ENCODE data around the gene FKRP. TPM values are rescaled to one million over a fixed set of nuclear protein-coding genes. Genes with fewer than 3 reads are reported as not detected.
"Not testable (repeated sequence)": the region's sequence is repeated elsewhere in the genome, so short reads cannot be mapped to it uniquely, and the experiment has no call there.

FKRP gene
- total RNA-seq, 1 donor: 12.4 TPM

GRCh38 chr19:46789371-46789770 lies 43.5 kb downstream of the FKRP start:
- Histone ChIP-seq H3K4me1 (ENCODE audit: insufficient read depth, low read length) (peaks cover 46% of the 10 kb centered on the region), H3K4me3 (ENCODE audit: low read length) (no peak overlapping the region), H3K27me3 (ENCODE audit: insufficient read depth, low read length) (no peaks in the 10 kb centered on the region), H3K9me3 (ENCODE audit: low read depth, low read length) (no peaks in the 10 kb centered on the region)

GRCh38 chr19:46791944-46792343 lies 46.1 kb downstream of the FKRP start:
- peaks cover 20% of the 10 kb centered on the region for H3K4me1 ChIP-seq (ENCODE audit: insufficient read depth, low read length)
- H3K9me3 ChIP-seq (ENCODE audit: low read depth, low read length): no peaks in the 10 kb centered on the region
- no peak overlapping the region for H3K4me3 ChIP-seq (ENCODE audit: low read length)
- H3K27me3 ChIP-seq (ENCODE audit: insufficient read depth, low read length): no peaks in the 10 kb centered on the region

DNA sequence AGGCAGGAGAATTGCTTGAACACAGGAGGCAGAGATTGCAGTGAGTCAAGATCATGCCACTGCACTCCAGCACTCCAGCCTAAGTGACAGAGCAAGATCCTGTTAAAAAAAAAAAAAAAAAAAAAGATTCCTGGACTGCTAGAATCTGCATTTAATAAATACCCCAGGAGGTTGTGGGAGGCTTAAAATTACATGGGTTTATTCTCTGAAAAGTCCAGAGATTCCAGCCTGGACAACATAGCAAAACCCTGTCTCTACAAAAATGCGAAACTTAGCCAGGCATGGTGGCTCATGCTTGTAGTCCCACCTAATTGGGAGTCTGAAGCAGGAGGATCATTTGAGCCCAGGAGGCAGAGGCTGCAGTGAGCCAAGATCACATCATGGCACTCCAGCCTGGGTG lies 52.0 kb downstream of the FKRP start:
- Histone ChIP-seq H3K4me3 (ENCODE audit: low read length) (no peak overlapping the region), H3K9me3 (ENCODE audit: low read depth, low read length) (no peaks in the 10 kb centered on the region), H3K4me1 (ENCODE audit: insufficient read depth, low read length) (no peaks in the 10 kb centered on the region), H3K27me3 (ENCODE audit: insufficient read depth, low read length) (no peaks in the 10 kb centered on the region)

DNA sequence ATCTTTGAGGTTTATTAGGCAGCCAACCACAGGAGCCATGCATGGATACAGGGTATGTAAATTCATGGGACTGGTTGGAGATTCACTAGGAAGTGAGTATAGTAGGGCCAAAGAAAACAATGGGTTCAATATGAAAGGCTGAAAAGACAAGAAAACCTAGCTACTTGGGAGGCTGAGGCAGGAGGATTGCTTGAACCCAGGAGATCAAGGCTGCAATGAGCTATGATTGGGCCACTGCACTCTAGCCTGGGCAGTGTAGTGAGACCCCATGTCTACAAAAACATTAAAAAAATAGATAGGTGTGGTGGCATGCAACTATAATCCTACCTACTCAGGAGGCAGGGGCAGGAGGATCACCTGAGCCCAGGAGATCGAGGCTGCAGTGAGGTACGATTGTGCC lies 52.9 kb downstream of the FKRP start:
- H3K4me1 ChIP-seq (ENCODE audit: insufficient read depth, low read length): no peaks in the 10 kb centered on the region
- H3K9me3 ChIP-seq (ENCODE audit: low read depth, low read length): no peaks in the 10 kb centered on the region
- H3K4me3 ChIP-seq (ENCODE audit: low read length): no peak overlapping the region

DNA sequence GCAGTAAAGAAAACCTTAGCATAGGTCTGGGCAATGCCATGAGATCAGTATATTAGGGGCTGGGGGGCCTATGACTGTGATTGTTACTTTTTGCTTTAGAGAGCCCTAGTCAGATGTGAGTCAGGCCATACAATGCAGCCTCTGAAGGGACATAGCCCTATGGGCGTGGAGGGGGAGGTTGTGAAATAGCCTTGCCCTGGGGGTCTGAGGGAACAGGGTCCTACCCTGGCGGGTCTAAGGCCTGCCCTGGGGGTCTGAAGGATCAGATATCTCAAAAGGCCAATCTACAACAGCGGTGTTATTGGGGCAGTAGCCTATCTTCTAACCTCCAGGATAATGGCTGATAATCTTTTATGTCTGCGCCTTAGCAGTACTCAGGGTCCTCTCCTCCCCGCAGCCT lies 56.3 kb downstream of the FKRP start:
- Histone ChIP-seq H3K9me3 (ENCODE audit: low read depth, low read length) (no peaks in the 10 kb centered on the region), H3K4me1 (ENCODE audit: insufficient read depth, low read length) (no peaks in the 10 kb centered on the region), H3K27me3 (ENCODE audit: insufficient read depth, low read length) (no peaks in the 10 kb centered on the region), H3K4me3 (ENCODE audit: low read length) (no peak overlapping the region)

More for the DNA sequence above, 52.9 kb downstream of the FKRP start:
- no peaks in the 10 kb centered on the region for H3K27me3 ChIP-seq (ENCODE audit: insufficient read depth, low read length)

DNA sequence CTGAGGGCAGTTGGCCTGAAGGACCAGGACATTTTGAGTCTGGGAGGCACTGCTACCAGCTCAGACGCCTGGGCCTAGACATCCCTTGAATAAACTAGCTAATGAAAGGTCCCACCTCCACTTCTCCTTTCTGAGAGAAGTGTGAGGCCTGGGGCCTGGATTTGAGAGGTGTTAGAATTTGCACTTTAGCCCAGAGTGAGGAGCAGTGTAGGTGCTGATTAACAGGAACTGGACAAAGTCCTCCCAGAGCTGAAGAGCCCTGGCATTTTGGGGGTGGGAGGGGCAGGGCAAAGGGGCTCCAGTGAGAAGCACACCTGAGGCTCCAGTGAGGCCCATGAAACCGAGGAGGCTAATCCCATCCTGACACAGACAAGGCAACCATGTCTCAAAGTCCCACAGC lies 57.7 kb downstream of the FKRP start:
- H3K9me3 ChIP-seq (ENCODE audit: low read depth, low read length): no peaks in the 10 kb centered on the region
- no peaks in the 10 kb centered on the region for H3K27me3 ChIP-seq (ENCODE audit: insufficient read depth, low read length)
- no peaks in the 10 kb centered on the region for H3K4me1 ChIP-seq (ENCODE audit: insufficient read depth, low read length)
- H3K4me3 ChIP-seq (ENCODE audit: low read length): no peak overlapping the region

DNA sequence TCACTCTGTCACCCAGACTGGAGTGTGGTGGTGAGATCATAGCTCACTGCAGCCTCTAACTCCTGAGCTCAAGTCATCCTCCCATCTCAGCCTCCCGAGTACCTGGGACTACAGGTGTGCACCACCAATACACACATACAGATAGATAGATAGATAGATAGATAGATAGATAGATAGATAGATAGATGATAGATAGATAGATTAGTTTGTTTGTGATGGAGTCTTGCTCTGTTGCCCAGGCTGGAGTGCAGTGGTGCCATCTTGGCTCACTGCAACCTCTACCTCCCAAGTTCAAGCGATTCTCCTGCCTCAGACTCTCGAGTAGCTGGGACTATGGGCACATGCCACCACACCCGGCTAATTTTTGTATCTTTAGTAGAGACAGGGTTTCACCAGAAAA lies 58.6 kb downstream of the FKRP start:
- not testable (repeated sequence) for H3K27me3 ChIP-seq (ENCODE audit: insufficient read depth, low read length); H3K4me1 ChIP-seq (ENCODE audit: insufficient read depth, low read length); H3K9me3 ChIP-seq (ENCODE audit: low read depth, low read length); H3K4me3 ChIP-seq (ENCODE audit: low read length)

GRCh38 chr19:46806656-46807055 lies 60.8 kb downstream of the FKRP start:
- Histone ChIP-seq H3K27me3 (ENCODE audit: insufficient read depth, low read length) (no peaks in the 10 kb centered on the region), H3K9me3 (ENCODE audit: low read depth, low read length) (no peaks in the 10 kb centered on the region), H3K4me3 (ENCODE audit: low read length) (no peak overlapping the region), H3K4me1 (ENCODE audit: insufficient read depth, low read length) (no peaks in the 10 kb centered on the region)

Other genes starting within 250 kb of the FKRP start
- 199 TPM for gene CALM3, start 144.7 kb upstream of the FKRP start, total RNA-seq
- 5.8 TPM for gene PTGIR, start 121.0 kb upstream of the FKRP start, total RNA-seq
- not detected for gene GNG8, start 109.9 kb upstream of the FKRP start, total RNA-seq
- 0.63 TPM for gene DACT3, start 84.9 kb upstream of the FKRP start, total RNA-seq
- gene PRKD2, start 28.9 kb upstream of the FKRP start, total RNA-seq: 25.2 TPM
- gene STRN4, start 393 bp downstream of the FKRP start, total RNA-seq: 66.0 TPM
- gene SLC1A5, start 42.5 kb downstream of the FKRP start, total RNA-seq: 5.5 TPM
- gene AP2S1, start 104.8 kb downstream of the FKRP start, total RNA-seq: 53.1 TPM
- gene ARHGAP35, start 114.9 kb downstream of the FKRP start, total RNA-seq: 9.9 TPM

Measured in mononuclear cell (primary cell).